HG02678 (cell line): Measurements from ENCODE around the gene MMP15.
"Not testable (repeated sequence)": the region's sequence is repeated elsewhere in the genome, so short reads cannot be mapped to it uniquely, and the experiment has no call there.

ENCODE experiments used
- ATAC-seq: cut with Tn5 transposase; IDR thresholded peaks from one replicate; pipeline ENCODE4 v1.9.1; 2021; ENCODE audit warnings: mild to moderate bottlenecking, moderate library complexity; ENCODE audit not compliant: unreplicated experiment

MMP15 gene

GRCh38 chr16:58025351-58026138 is at the start of gene MMP15:
TSS of gene MMP15 (plus strand) at chr16:58025754. CDS start at chr16:58026351, 597 bp downstream.
- peak; percentile 64 for ATAC-seq

DNA sequence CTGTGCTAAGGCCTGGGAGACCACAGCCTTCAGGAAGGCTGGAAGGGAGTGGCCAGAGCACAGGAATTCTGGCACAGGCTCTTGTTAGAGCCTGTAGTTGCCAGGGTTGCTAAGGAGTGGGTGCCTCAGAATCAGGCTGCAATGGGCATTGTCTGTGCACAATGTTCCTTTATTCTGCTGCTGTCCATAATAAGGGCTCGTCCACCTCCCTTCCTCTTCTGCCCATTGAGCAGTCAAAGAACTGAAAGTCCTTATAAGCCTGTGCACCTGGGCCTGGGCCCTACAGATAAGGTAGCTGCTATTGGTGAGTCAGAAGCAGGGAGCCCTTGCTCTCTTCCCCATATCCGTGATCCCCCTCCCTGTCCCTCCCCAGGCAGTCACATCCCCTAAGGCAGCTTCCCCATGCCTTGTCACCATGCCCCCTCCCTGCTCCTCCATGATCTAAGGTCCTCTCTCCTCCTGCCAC is 49.2 kb upstream of the MMP15 start:
- ATAC-seq = no peak

GRCh38 chr16:57977418-57978069 is 48.0 kb upstream of the MMP15 start:
- no peak for ATAC-seq

GRCh38 chr16:57978070-57978465 is 47.5 kb upstream of the MMP15 start:
- not testable (repeated sequence) for ATAC-seq

DNA sequence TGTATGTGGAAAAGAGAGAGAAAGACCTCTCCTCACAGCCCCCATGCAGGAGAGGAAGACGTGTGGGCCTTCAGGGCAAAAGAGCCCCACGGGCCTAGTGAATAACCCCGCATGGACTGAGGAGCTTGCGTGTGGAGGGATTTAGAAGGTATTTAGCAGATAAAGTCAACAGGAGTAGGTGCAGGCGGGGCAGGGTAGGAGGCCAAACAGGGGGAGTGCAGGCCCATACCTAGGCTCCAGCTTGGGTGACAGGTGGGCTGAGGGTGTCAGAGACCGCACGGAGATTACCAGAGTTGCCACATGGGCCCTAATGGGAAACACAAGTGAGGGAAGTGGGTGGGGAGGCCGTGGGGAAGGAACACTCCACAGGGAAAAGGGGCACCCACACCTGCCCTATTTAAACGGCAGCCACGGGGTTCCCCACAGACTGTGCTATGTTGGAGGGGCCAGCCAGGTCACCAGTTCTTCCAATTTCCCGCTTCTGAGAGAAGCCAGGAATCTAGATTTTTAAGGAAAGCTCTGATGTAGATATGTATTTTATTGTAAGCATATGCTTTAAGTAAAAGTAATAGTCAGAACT is 46.5 kb upstream of the MMP15 start:
- ATAC-seq = no peak

- ATAC-seq = no peak
Observed at GRCh38 chr16:57981636-57982035, 43.9 kb upstream of the MMP15 start.

GRCh38 chr16:57982385-57982784 is 43.2 kb upstream of the MMP15 start:
- no peak for ATAC-seq

DNA sequence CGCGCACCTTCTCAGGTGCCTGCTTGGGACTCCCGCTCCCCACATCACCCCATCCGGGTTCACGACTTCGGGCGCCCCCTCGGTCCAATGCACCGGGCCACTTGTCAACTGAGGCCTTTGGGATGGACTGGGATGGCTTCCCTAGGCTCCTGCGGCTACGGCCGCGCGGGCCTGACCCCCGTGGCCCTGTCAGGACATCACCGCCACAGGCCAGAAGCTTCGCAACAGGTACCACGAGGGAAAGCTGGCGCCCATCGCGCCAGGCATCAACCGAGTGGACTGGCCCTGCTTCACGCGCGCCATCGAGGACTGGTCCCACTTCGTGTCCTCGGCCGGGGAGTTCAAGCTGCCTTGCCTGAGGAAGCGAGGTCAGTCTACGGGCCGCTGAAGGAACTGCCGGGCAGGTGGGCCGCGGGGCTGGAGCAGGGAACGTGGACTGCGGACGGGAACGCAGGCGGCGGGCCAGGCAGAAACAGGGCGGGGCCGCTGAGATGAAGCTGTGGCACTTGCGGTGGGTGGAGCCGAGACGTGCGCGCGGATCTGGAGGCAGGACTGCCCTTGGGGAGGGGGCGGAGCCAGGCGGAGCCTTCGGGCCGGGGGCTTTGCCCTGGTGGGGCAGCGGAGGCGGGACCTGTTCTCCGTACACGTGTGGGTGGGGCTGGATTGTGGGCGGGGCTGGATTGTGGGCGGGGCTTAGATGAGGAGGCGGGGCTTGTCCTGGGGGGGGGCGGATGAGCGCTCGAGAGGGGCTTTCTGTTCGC is 40.9 kb upstream of the MMP15 start:
- peak; percentile 76 for ATAC-seq

- ATAC-seq = peak; percentile 20
Observed at GRCh38 chr16:57985204-57986181, 40.1 kb upstream of the MMP15 start.

DNA sequence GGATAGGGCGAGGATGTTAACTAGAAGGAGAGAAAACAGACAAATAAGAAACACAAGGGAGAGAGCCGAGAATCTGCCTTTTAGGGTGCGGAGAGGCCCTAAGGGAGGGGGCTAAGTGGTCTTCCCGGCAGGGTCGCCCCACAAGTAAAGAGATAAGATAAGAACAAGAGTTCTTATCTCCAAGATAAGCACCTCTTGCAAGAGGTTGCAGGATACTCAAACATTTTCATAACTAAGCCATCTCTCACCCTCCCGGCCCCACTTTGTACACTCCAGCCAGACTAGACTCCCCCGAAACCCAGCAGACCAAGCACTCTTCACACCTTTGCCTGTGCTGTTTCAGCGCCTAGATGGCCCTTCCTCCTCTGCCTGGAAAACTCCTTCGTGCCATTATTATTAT is 39.4 kb upstream of the MMP15 start:
- ATAC-seq = no peak

GRCh38 chr16:57987441-57988177 is 37.9 kb upstream of the MMP15 start:
- no peak for ATAC-seq

- ATAC-seq = no peak
Observed at GRCh38 chr16:57988929-57989328, 36.6 kb upstream of the MMP15 start.

DNA sequence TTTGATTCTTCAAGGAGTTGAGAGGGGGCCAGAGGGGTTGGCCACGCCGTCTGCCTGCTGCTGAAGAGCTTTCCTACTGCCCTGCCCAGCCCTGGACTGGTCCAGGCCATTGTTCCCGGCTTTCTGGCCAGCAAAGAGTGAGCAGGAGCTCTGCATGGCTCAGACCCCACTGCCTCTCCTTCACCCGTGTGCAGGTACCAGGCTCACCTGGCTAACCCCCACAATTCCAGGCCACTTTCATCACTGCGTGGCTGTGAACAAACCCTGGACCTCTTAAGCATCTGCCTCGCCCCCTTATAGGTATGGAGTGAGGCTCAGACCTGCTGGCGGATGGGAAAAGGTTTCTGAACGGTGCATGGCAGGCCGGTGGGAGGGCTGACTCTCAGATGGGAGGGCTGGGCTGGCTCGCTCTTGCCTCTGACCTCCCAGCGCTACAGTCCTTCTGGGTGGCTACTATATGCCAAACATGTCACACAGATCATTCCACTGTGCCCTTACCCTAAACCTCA is 33.9 kb upstream of the MMP15 start:
- ATAC-seq = no peak

GRCh38 chr16:57992084-57992483 is 33.5 kb upstream of the MMP15 start:
- ATAC-seq = no peak

DNA sequence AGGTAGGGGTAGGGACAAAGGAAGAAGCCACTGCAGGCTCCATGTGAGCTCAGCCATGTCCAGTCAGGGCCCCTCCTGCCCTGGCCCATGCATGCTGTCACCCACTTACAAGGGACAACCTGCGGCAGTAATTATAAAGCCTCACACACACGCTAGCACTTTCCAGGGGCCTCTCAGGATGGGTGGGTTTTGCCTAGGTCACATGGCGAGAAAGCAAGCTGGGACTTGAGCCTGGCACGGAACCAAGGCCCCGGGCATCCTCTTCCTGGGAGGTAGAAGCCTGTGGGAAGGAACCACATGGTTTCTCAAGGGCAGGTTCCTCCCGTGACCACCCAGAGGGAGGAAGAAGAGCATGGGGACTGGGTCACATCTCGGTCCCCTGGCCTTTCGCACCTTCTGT is 32.1 kb upstream of the MMP15 start:
- ATAC-seq = no peak

GRCh38 chr16:57993897-57994296 is 31.7 kb upstream of the MMP15 start:
- no peak for ATAC-seq

- ATAC-seq = no peak
Observed at GRCh38 chr16:57994361-57994760, 31.2 kb upstream of the MMP15 start.

DNA sequence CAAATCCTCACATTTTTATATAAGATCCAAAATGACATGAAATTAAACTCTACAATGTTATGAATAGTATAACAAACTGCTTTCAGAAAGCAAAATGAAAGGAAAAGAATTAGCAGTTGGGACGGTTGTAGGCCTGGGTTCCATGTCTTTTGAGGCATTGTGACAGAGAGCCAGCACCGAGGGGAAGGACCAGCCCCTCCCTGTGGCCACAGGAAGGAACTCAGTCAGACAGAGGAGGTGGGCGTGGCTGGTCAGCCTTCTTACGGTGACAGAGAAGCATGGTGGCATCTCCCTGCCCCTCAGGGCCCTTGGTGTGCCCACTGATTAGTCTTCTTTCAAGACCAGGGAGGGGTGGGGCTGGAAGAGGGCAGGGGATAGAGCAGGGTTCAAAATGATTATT is 30.8 kb upstream of the MMP15 start:
- ATAC-seq = no peak

DNA sequence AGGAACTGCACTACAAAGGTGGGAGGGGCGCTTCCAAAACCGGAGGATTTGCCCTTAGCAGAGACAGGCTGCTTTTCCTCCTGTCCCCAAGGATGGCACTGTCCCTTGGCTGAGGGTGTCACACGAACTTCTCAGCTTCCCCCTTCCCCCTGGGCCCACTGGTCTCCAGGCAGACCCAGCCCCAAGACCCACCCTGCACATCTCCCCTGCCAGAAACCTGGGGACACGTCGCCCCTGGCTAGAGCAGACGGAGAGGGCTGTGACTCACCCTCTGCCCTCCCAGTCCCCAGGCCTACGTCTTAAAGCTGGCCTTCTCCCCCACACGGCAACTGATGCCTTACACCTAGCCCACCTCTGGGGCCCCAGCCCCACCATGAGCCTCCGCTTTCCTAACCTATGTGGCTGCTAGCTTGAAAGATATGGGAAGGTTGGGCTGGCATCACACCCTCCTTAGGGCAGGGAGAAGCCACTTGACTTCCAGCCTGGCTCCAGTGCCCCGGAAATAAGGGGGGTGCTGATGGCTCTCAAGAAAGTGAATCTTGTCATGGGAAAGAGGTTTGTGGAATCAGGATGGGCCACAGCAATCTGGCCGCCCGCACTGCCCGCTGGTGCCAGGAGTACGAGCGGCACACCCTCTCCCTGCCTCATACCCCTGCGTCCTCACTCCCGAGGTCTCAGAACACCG is 29.7 kb upstream of the MMP15 start:
- ATAC-seq = no peak
